RWPE2 (cell line): Measurements from ENCODE around the gene GNAQ.

Experiments used
- ATAC-seq: fragments of 200-7000 bp; cut with Tn5 transposase; 3 replicates; pipeline ENCODE4 v1.9.1; 2021; ENCODE audit warnings: low read depth
- DNase-seq: peaks from one replicate; pipeline ENCODE4 v3.0.0-alpha.2; 2020; ENCODE audit warnings: low spot score
- H3K27ac ChIP-seq: fragments of 450-650 bp; 2 replicates; pipeline ENCODE4 v1.5.1; 2017; ENCODE audit warnings: mild to moderate bottlenecking; ENCODE audit not compliant: poor library complexity, severe bottlenecking
- H3K27me3 ChIP-seq: fragments of 250-450 bp; sonication (Bioruptor Pico); 2 replicates; pipeline ENCODE4 v1.5.1; 2021; ENCODE audit warnings: mild to moderate bottlenecking, moderate library complexity; ENCODE audit not compliant: insufficient read depth, poor library complexity, severe bottlenecking
- H3K36me3 ChIP-seq: fragments of 250-450 bp; sonication (Bioruptor Pico); 2 replicates; pipeline ENCODE4 v1.5.1; 2020; ENCODE audit warnings: low read depth, mild to moderate bottlenecking, moderate library complexity
- H3K4me1 ChIP-seq: fragments of 250-450 bp; sonication (Bioruptor Pico); 2 replicates; pipeline ENCODE4 v1.5.1; 2021; ENCODE audit warnings: mild to moderate bottlenecking, moderate library complexity; ENCODE audit not compliant: insufficient read depth, poor library complexity, severe bottlenecking
- H3K4me3 ChIP-seq: fragments of 250-450 bp; sonication (Bioruptor Pico); 2 replicates; pipeline ENCODE4 v1.5.1; 2021; ENCODE audit warnings: mild to moderate bottlenecking, moderate library complexity; ENCODE audit not compliant: severe bottlenecking
- H3K9me3 ChIP-seq: fragments of 250-450 bp; sonication (Bioruptor Pico); 2 replicates; pipeline ENCODE4 v1.5.1; 2021; ENCODE audit warnings: mild to moderate bottlenecking, moderate library complexity; ENCODE audit not compliant: severe bottlenecking
- TF ChIP-seq, protein P1 (sequence below): fragments of 450-650 bp; IDR thresholded peaks from one replicate; pipeline ENCODE4 v1.5.1; 2017; ENCODE audit warnings: mild to moderate bottlenecking, moderate library complexity; ENCODE audit not compliant: poor library complexity, severe bottlenecking

The GNAQ gene

DNA sequence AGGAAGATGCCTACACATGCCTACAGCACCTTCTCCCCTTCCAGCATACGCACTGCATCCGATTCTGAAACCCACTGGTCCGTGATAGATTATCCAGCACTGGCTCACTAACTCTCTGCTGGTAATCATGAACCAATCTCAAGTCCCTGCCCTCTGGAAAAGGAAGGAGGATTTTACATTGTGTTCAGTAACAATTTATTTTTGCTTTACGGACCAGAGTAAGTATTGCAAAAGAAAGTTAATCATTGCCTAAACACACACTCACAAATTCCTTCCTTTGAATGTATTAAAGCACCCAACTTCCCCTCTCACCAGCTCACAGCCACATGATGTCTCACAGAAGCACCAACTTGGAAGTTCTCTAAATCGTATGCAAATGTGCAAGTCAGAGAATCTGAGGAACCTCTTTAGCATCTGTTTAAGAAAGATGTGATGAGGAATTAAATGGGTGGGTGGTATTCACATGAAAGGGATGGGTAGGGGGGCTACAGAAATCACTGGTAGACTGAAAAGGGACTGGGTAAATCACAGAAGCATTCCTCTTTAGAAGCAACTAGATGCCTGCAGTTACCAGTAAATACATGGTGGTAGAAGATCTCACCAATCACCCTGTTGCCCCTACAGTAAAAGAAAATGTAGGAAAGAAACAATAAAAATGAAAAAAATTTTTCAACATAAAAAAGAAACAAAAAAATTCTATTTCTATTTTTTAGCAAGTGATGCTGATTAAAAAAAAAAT, 8.4 kb downstream of the GNAQ start:
- TF ChIP-seq, protein P1, sequence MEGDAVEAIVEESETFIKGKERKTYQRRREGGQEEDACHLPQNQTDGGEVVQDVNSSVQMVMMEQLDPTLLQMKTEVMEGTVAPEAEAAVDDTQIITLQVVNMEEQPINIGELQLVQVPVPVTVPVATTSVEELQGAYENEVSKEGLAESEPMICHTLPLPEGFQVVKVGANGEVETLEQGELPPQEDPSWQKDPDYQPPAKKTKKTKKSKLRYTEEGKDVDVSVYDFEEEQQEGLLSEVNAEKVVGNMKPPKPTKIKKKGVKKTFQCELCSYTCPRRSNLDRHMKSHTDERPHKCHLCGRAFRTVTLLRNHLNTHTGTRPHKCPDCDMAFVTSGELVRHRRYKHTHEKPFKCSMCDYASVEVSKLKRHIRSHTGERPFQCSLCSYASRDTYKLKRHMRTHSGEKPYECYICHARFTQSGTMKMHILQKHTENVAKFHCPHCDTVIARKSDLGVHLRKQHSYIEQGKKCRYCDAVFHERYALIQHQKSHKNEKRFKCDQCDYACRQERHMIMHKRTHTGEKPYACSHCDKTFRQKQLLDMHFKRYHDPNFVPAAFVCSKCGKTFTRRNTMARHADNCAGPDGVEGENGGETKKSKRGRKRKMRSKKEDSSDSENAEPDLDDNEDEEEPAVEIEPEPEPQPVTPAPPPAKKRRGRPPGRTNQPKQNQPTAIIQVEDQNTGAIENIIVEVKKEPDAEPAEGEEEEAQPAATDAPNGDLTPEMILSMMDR: no peak
- DNase-seq (no peak), ATAC-seq (peak; percentile 77)
- Histone ChIP-seq H3K36me3 (no peaks in the 10 kb centered on the region; the same call in 1 of the 2 replicates), H3K4me1 (peaks cover 27% of the 10 kb centered on the region), H3K9me3 (no peaks in the 10 kb centered on the region), H3K4me3 (no peak overlapping the region), H3K27me3 (no peaks in the 10 kb centered on the region), H3K27ac (peak overlapping the region; percentile 19)

DNA sequence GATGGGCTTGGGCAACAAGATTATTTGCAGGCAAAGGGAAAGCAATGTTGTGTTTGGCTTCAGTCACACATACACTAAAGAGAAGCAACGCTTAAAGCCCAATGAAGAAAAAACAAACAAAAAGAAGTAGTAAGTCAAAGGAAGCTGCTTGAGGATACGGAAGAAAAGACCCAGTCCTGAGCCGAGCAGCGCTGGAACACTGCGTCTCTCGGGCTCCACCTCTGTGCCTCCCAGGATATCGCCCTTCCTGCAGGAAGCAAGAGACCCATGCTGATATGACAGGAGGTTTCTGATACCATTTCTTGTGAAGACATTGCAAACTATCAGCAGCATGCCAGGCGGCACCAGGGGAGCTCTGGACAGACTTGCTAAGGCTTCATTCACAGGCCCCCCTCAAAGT, 9.9 kb downstream of the GNAQ start:
- no peak for DNase-seq
- H3K36me3 ChIP-seq: no peaks in the 10 kb centered on the region; the same call in 1 of the 2 replicates
- H3K9me3 ChIP-seq: no peaks in the 10 kb centered on the region
- H3K4me3 ChIP-seq: no peak overlapping the region
- TF ChIP-seq, protein P1: no peak
- ATAC-seq: no peak
- no peak overlapping the region for H3K27ac ChIP-seq
- H3K27me3 ChIP-seq: no peaks in the 10 kb centered on the region
- H3K4me1 ChIP-seq: peaks cover 14% of the 10 kb centered on the region

DNA sequence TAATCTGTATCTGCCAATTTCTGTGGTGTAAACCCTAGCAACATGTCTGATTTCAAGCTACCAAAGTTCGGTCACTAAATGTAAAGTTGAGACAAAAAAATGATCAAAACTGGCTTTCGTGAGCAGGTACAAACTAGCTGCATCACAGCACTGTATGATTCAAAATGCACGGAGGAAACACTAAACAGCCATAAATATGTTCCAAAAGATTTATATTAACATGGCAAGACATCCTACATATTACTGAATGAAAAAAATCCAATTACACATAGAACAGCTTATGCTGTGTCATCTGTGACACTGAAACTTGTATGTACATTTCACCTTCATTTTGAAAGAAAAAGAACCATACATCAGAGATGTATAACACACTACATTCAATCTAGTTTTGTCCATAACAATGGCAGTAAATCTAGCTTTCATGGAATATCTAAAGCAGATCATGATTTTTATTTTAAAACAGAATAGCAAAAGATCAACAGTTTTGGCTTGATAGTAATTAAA, 14.4 kb downstream of the GNAQ start:
- no peak for ATAC-seq
- TF ChIP-seq, protein P1: no peak
- no peak for DNase-seq
- H3K27ac ChIP-seq: no peak overlapping the region
- H3K4me1 ChIP-seq: no peaks in the 10 kb centered on the region
- H3K9me3 ChIP-seq: no peaks in the 10 kb centered on the region
- peaks cover 4% of the 10 kb centered on the region; the same call in 1 of the 2 replicates for H3K36me3 ChIP-seq
- H3K27me3 ChIP-seq: no peaks in the 10 kb centered on the region
- no peak overlapping the region for H3K4me3 ChIP-seq

DNA sequence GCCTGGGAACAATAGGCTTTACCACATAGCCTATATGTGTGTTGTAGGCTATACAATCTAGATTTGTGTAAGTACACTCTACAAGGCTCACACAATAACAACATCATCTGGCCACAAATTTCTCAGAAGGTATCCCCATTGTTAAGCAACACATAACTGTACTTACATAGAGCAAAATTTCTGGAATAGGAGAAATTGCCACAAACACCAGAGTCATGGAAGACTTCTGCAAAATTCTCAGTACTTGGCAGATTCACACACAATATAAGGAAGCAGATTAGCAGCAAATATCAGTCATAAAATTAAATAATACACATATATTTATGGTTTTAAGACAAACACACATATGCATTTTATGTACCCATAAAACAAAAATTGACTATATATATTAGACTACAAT, 16.4 kb downstream of the GNAQ start:
- H3K27ac ChIP-seq: no peak overlapping the region
- ATAC-seq (no peak), DNase-seq (no peak)
- H3K9me3 ChIP-seq: no peaks in the 10 kb centered on the region
- no peaks in the 10 kb centered on the region for H3K4me1 ChIP-seq
- H3K27me3 ChIP-seq: no peaks in the 10 kb centered on the region
- TF ChIP-seq, protein P1: no peak
- no peak overlapping the region for H3K4me3 ChIP-seq
- H3K36me3 ChIP-seq: peaks cover 4% of the 10 kb centered on the region; the same call in 1 of the 2 replicates

DNA sequence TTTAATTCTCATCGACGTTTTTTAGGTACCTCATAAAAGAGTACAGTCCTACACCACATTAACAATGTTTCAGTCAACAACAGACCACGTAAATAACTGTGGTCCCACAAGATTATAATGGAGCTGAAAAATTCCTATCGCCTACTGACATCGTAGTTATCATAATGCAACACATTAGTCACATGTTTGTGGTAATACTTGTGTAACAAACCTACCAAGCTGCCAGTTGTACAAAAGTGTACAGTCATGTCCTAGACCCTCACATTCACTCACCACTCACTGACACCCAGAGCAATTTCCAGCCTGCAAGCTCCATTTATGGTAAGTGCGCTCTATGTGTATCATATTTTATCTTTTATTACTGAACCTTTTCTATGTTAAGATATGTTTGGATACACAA, 16.8 kb downstream of the GNAQ start:
- TF ChIP-seq, protein P1: no peak
- no peaks in the 10 kb centered on the region for H3K4me1 ChIP-seq
- no peak for DNase-seq
- no peaks in the 10 kb centered on the region for H3K27me3 ChIP-seq
- no peak overlapping the region for H3K27ac ChIP-seq
- peaks cover 4% of the 10 kb centered on the region; the same call in 1 of the 2 replicates for H3K36me3 ChIP-seq
- no peaks in the 10 kb centered on the region for H3K9me3 ChIP-seq
- no peak overlapping the region for H3K4me3 ChIP-seq
- no peak for ATAC-seq
